Measurements from ENCODE around the gene TRAF3IP1. TPM values are rescaled to one million over a fixed set of nuclear protein-coding genes. Genes with fewer than 3 reads are reported as not detected.
"Not testable (repeated sequence)": the region's sequence is repeated elsewhere in the genome, so short reads cannot be mapped to it uniquely, and the experiment has no call there.

Gene TRAF3IP1
- total RNA-seq, 1 experiment from 2014 or later, result 8.2 TPM

DNA sequence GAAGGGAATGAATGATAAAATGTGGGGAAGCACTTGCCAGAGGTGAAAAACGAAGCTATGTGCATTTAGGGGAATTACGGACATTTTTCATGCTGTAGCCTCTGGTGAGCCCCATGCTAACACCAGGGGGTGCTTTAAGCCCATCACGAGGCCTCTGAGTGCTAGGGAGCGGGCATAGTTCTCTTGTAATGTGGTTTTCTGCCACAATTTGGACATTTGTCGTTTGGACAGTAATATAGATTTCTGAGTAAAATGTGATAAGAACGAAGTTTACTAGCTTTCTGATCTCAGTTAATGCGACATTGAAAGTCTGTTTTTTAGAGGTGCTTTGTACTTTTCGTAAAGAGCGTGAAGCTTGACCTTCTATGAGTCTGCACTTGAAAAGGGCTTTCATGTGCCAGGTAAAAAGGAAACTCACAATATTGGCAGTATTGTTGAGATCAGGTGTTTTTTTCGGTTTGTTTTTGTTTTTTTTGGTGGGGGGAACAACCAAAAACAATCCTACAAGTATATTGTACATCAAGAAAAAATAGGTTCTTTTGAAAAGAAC lies 50.6 kb downstream of the TRAF3IP1 start:
- no TSS peak for BruUV-seq (replicated peaks)
- DNase-seq (peak; percentile 71), ATAC-seq (peak; percentile 99)
- H3K9me2 ChIP-seq (replicated peaks; ENCODE audit: low read length), result no peaks in the 10 kb centered on the region
- H3K36me3 ChIP-seq (ENCODE audit: low read depth, low read length), result no peaks in the 10 kb centered on the region
- no peak overlapping the region for H3K4me3 ChIP-seq (ENCODE audit: low read length)
- H4K20me1 ChIP-seq (ENCODE audit: low read length), result no peaks in the 10 kb centered on the region
- no peaks in the 10 kb centered on the region for H3K79me2 ChIP-seq (ENCODE audit: low read length)
- CTCF ChIA-PET, result interaction anchor here (0.6 to 0.8 kb wide), 2 partner anchors 159 to 414 kb away, joined by 5 to 6 read pairs; no protein-coding TSS in a partner anchor
- H3K9ac ChIP-seq (ENCODE audit: low read length), result no peak overlapping the region
- no peak overlapping the region for H3K27ac ChIP-seq (ENCODE audit: low read length)
- TF ChIP-seq CTCF (conservative IDR thresholded peaks at IDR 0.05; ENCODE audit: low read depth, low read length) (peak; percentile 93), EZH2phosphoT487 (IDR thresholded peaks at IDR 0.05; ENCODE audit: borderline replicate concordance, low read length) (no peak), EZH2 (IDR thresholded peaks at IDR 0.05; ENCODE audit: low read length, unreplicated experiment) (no peak)
- no peaks in the 10 kb centered on the region for H3K9me3 ChIP-seq (ENCODE audit: low read length)
- no peak overlapping the region for H2AFZ ChIP-seq (ENCODE audit: low read length)
- POLR2A ChIA-PET (ENCODE audit: unreplicated experiment), result no interaction called here
- H3K27me3 ChIP-seq (ENCODE audit: low read length), result no peaks in the 10 kb centered on the region
- no peaks in the 10 kb centered on the region for H3K4me1 ChIP-seq (ENCODE audit: insufficient read depth, low read length)
- no peak overlapping the region for H3K4me2 ChIP-seq (ENCODE audit: low read length)
- H3F3A ChIP-seq (ENCODE audit: low read length, unreplicated experiment), result no peaks in the 10 kb centered on the region
- intact Hi-C loops (cut with micrococcal nuclease), result loop anchor here (1.0 to 5.0 kb wide), 3 partner anchors 66 to 414 kb away; no protein-coding TSS in a partner anchor

- CTCF ChIA-PET; H2AFZ ChIP-seq (ENCODE audit: low read length); H3K9ac ChIP-seq (ENCODE audit: low read length); H3K27ac ChIP-seq (ENCODE audit: low read length); H3K36me3 ChIP-seq (ENCODE audit: low read depth, low read length); H3K9me3 ChIP-seq (ENCODE audit: low read length); H3K4me2 ChIP-seq (ENCODE audit: low read length); H3K4me3 ChIP-seq (ENCODE audit: low read length); POLR2A ChIA-PET (ENCODE audit: unreplicated experiment); H3K79me2 ChIP-seq (ENCODE audit: low read length); BruUV-seq (replicated peaks); DNase-seq; H3K27me3 ChIP-seq (ENCODE audit: low read length); H3K9me2 ChIP-seq (replicated peaks; ENCODE audit: low read length); H4K20me1 ChIP-seq (ENCODE audit: low read length); ATAC-seq; H3K4me1 ChIP-seq (ENCODE audit: insufficient read depth, low read length); H3F3A ChIP-seq (ENCODE audit: low read length, unreplicated experiment): not testable (repeated sequence)
- intact Hi-C loops (cut with micrococcal nuclease), result loop anchor here (5.0 kb wide), 1 partner anchor 65 kb away; no protein-coding TSS in a partner anchor
These were observed 52.0 kb downstream of the TRAF3IP1 start for GRCh38 chr2:238372277-238372676.

DNA sequence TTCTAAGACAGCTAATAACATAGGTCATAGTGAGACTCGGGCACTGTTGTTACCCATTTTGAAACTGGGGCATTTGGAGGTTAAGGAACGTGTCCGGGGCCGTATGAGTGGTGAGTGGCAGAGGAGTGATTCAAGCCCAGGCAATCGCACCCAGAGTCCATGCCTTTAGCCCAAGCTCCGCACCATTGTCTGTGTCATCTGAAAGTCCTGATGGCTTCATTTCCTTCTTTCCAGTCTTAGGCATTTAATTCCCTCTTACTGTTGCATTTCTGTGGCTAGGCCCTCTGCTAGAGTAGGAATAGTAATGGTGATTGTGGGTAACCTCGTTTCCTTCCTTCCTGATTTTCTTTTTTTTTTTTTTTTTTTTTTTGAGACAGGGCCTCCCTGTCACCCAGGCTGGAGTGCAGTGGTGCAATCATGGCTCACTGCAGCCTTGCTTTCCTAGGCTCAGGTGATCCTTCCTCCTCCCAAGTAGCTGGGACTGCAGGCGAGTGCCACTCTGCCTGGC lies 56.6 kb downstream of the TRAF3IP1 start:
- ATAC-seq (no peak), DNase-seq (no peak)
- TF ChIP-seq EZH2phosphoT487 (IDR thresholded peaks at IDR 0.05; ENCODE audit: borderline replicate concordance, low read length), result no peak
- TF ChIP-seq EZH2 (IDR thresholded peaks at IDR 0.05; ENCODE audit: low read length, unreplicated experiment), result no peak
- no peak for TF ChIP-seq CTCF (conservative IDR thresholded peaks at IDR 0.05; ENCODE audit: low read depth, low read length)
- Histone ChIP-seq H4K20me1 (ENCODE audit: low read length) (no peaks in the 10 kb centered on the region), H3K27me3 (ENCODE audit: low read length) (no peaks in the 10 kb centered on the region), H3K4me2 (ENCODE audit: low read length) (no peak overlapping the region), H3K27ac (ENCODE audit: low read length) (no peak overlapping the region), H3K9ac (ENCODE audit: low read length) (no peak overlapping the region), H3K4me1 (ENCODE audit: insufficient read depth, low read length) (peaks cover 28% of the 10 kb centered on the region), H3K4me3 (ENCODE audit: low read length) (no peak overlapping the region), H3K9me2 (replicated peaks; ENCODE audit: low read length) (no peaks in the 10 kb centered on the region), H3K79me2 (ENCODE audit: low read length) (no peaks in the 10 kb centered on the region), H3K9me3 (ENCODE audit: low read length) (no peaks in the 10 kb centered on the region), H3K36me3 (ENCODE audit: low read depth, low read length) (no peaks in the 10 kb centered on the region), H3F3A (ENCODE audit: low read length, unreplicated experiment) (peaks cover 8% of the 10 kb centered on the region), H2AFZ (ENCODE audit: low read length) (no peak overlapping the region)
- no TSS peak for BruUV-seq (replicated peaks)
- ChIA-PET CTCF (no interaction called here), POLR2A (ENCODE audit: unreplicated experiment) (interaction anchor here (0.6 kb wide), 1 partner anchor 352 kb away, joined by 3 read pairs; no protein-coding TSS in a partner anchor)
- intact Hi-C loops (cut with micrococcal nuclease), result no loop called here
